GM10847 (cell line): ENCODE results near the gene PDE6D.

Experiments
- POLR2A ChIP-seq: IDR thresholded peaks from 2 replicates; pipeline ENCODE4 v1.6.1; 2011; ENCODE audit not compliant: insufficient read length; ENCODE audit errors: extremely low read depth

Gene PDE6D

GRCh38 chr2:231732604-231733003 is 48.5 kb downstream of the PDE6D start:
- no peak for TF ChIP-seq POLR2A

- no peak for TF ChIP-seq POLR2A
Observed at GRCh38 chr2:231727621-231728020, 53.5 kb downstream of the PDE6D start.

- no peak for TF ChIP-seq POLR2A
Observed at GRCh38 chr2:231726276-231726675, 54.8 kb downstream of the PDE6D start.

- TF ChIP-seq POLR2A = no peak
Observed at GRCh38 chr2:231725476-231725875, 55.6 kb downstream of the PDE6D start.

GRCh38 chr2:231722721-231723307 is 58.3 kb downstream of the PDE6D start:
- TF ChIP-seq POLR2A = no peak

GRCh38 chr2:231720987-231721966 is 59.8 kb downstream of the PDE6D start:
- TF ChIP-seq POLR2A = no peak

- no peak for TF ChIP-seq POLR2A
Observed at GRCh38 chr2:231720292-231720986, 60.6 kb downstream of the PDE6D start.

GRCh38 chr2:231718799-231719198 is 62.3 kb downstream of the PDE6D start:
- TF ChIP-seq POLR2A = no peak

- peak; percentile 21 for TF ChIP-seq POLR2A
Observed at GRCh38 chr2:231717281-231718171, 63.6 kb downstream of the PDE6D start.

GRCh38 chr2:231716666-231717280 is 64.3 kb downstream of the PDE6D start:
- no peak for TF ChIP-seq POLR2A

- TF ChIP-seq POLR2A = no peak
Observed at GRCh38 chr2:231715988-231716616, 65.0 kb downstream of the PDE6D start.

GRCh38 chr2:231715499-231715837 is 65.6 kb downstream of the PDE6D start:
- no peak for TF ChIP-seq POLR2A

GRCh38 chr2:231714639-231715498 is 66.2 kb downstream of the PDE6D start:
- TF ChIP-seq POLR2A = peak; percentile 3
